Kidney (tissue), 14 donors: ENCODE data around the gene SEMA6B. TPM values are rescaled to one million over a fixed set of nuclear protein-coding genes. Genes with fewer than 3 reads are reported as not detected.

ENCODE experiments used
- DNase-seq, 5 donors: peaks; one replicate each; pipeline ENCODE4 v3.0.0-alpha.2; 2013 to 2020
- FAIRE-seq: peaks from 2 replicates; lab custom pipeline; 2012; peaks lifted over from hg19 to GRCh38; lab: Jason Lieb, UNC
- H3K27ac ChIP-seq, 2 donors: one replicate each; pipeline ENCODE4 v1.7.0; 2013; ENCODE audit warnings: low read depth in 2 of 2, low read length in 2 of 2, inconsistent platforms in 1 of 2
- H3K27me3 ChIP-seq: one replicate; pipeline ENCODE4 v1.7.1; 2013; ENCODE audit warnings: low read length, inconsistent platforms; ENCODE audit not compliant: control insufficient read depth, insufficient read depth
- H3K36me3 ChIP-seq, 3 donors: one replicate each; pipeline versions ENCODE4 v1.7.0 to v1.7.1; 2013; ENCODE audit warnings: low read length in 3 of 3, control low read depth in 1 of 3, inconsistent platforms in 1 of 3; ENCODE audit not compliant: insufficient read depth in 3 of 3, control insufficient read depth in 2 of 3
- H3K4me1 ChIP-seq, 3 donors: one replicate each; pipeline versions ENCODE4 v1.7.0 to v1.7.1; 2013; ENCODE audit warnings: low read length in 3 of 3, inconsistent platforms in 1 of 3, low read depth in 1 of 3; ENCODE audit not compliant: control insufficient read depth in 2 of 3, insufficient read depth in 2 of 3
- H3K4me3 ChIP-seq, 3 donors: one replicate each; pipeline versions ENCODE4 v1.7.0 to v1.8.1; 2013; ENCODE audit warnings: low read length in 3 of 3, control low read depth in 1 of 3, inconsistent platforms in 1 of 3
- H3K9ac ChIP-seq, 3 donors: one replicate each; pipeline versions ENCODE4 v1.7.0 to v1.7.1; 2013; ENCODE audit warnings: low read length in 3 of 3, control low read depth in 1 of 3, inconsistent platforms in 1 of 3
- H3K9me3 ChIP-seq, 3 donors: one replicate each; pipeline versions ENCODE4 v1.7.0 to v1.7.1; 2013; ENCODE audit warnings: low read length in 3 of 3, control low read depth in 1 of 3, inconsistent platforms in 1 of 3; ENCODE audit not compliant: control insufficient read depth in 2 of 3, insufficient read depth in 1 of 3
- CTCF ChIP-seq: IDR thresholded peaks from 3 replicates; pipeline ENCODE4 v1.5.1; 2012; ENCODE audit warnings: mild to moderate bottlenecking, moderate library complexity, borderline replicate concordance; ENCODE audit not compliant: insufficient read depth; ENCODE audit errors: extremely low read depth
- intact Hi-C: fragments of 100-400 bp; cut with DNase I; formaldehyde crosslinking; loops from one replicate; pipeline ENCODE4 v1.11.1; 2022
- polyA plus RNA-seq: library from polyadenylated mRNA; stranded (reverse); fragments of 350-450 nt; fragmentation: Illumina TruSeq; extraction: RNeasy Lipid Tissue Mini Kit (QIAGEN cat#74804); gene quantifications from one replicate; pipeline ENCODE4 v1.2.3, GENCODE V29; 2014; ENCODE audit warnings: low read depth, low replicate concordance; ENCODE audit not compliant: insufficient read depth
- total RNA-seq: library from RNA; stranded (reverse); fragmentation: NEBNext Ultra II Directional; extraction: Animal tissue kit (Norgen Biotek cat#: 25700); gene quantifications from one replicate; pipeline ENCODE4 v1.2.1, GENCODE V29; 2021
- donor health status: control.
- donor health status: control.
- donor health status: control.
- donor health status: control.
- donor health status: control.
- donor health status: DM: yes; HTN: yes; CAD: no.
- donor health status: Normal renal cell carcinoma (clear cell type).

SEMA6B gene
- total and polyA plus RNA-seq, 2 donors from 2014 or later: 2.6 to 17.7 TPM

- Histone ChIP-seq H3K4me3 (no peak overlapping the region), H3K27me3 (no peaks in the 10 kb centered on the region), H3K27ac (no peak overlapping the region), H3K9me3 (no peaks in the 10 kb centered on the region), H3K4me1 (no peaks in the 10 kb centered on the region), H3K9ac (no peak overlapping the region), H3K36me3 (peaks cover 0 to 2% (median 0%) of the 10 kb centered on the region in 3 donors)
- DNase-seq (no peak), FAIRE-seq (no peak)
- no peak for TF ChIP-seq CTCF
- intact Hi-C loops: no loop called here
These were observed 54.5 kb downstream of the SEMA6B start for GRCh38 chr19:4504891-4505569.

GRCh38 chr19:4504297-4504701 lies 55.2 kb downstream of the SEMA6B start:
- TF ChIP-seq CTCF: no peak
- H3K4me3 ChIP-seq: no peak overlapping the region
- no peak overlapping the region for H3K9ac ChIP-seq
- no peaks in the 10 kb centered on the region for H3K9me3 ChIP-seq
- intact Hi-C loops: no loop called here
- no peak for DNase-seq
- H3K36me3 ChIP-seq: peaks cover 0 to 2% (median 0%) of the 10 kb centered on the region in 3 donors
- H3K27me3 ChIP-seq: no peaks in the 10 kb centered on the region
- FAIRE-seq: no peak
- no peak overlapping the region for H3K27ac ChIP-seq
- no peaks in the 10 kb centered on the region for H3K4me1 ChIP-seq

- Histone ChIP-seq H3K9me3 (no peaks in the 10 kb centered on the region), H3K9ac (no peak overlapping the region), H3K4me3 (no peak overlapping the region), H3K27me3 (no peaks in the 10 kb centered on the region), H3K27ac (no peak overlapping the region), H3K36me3 (peaks cover 0 to 2% (median 0%) of the 10 kb centered on the region in 3 donors), H3K4me1 (no peaks in the 10 kb centered on the region)
- no peak for FAIRE-seq
- DNase-seq: no peak
- intact Hi-C loops: no loop called here
- TF ChIP-seq CTCF: no peak
These were observed 55.7 kb downstream of the SEMA6B start for GRCh38 chr19:4503825-4504170.
